HG03025 (cell line): ENCODE data around the gene LDAH.
"Not testable (repeated sequence)": the region's sequence is repeated elsewhere in the genome, so short reads cannot be mapped to it uniquely, and the experiment has no call there.

Experiments used
- ATAC-seq: cut with Tn5 transposase; IDR thresholded peaks from one replicate; pipeline ENCODE4 v1.9.1; 2021; ENCODE audit warnings: mild to moderate bottlenecking, moderate library complexity; ENCODE audit not compliant: unreplicated experiment, low FRiP score

Gene LDAH

GRCh38 chr2:20793944-20794343, 29.0 kb downstream of the LDAH start:
- not testable (repeated sequence) for ATAC-seq

- no peak for ATAC-seq
Observed at GRCh38 chr2:20781656-20782265, 41.1 kb downstream of the LDAH start.

- ATAC-seq = no peak
Observed at GRCh38 chr2:20771299-20771698, 51.6 kb downstream of the LDAH start.

- no peak for ATAC-seq
Observed at GRCh38 chr2:20766798-20767644, 55.9 kb downstream of the LDAH start.

GRCh38 chr2:20766213-20766612, 56.7 kb downstream of the LDAH start:
- ATAC-seq = no peak

GRCh38 chr2:20762945-20763683, 59.8 kb downstream of the LDAH start:
- no peak for ATAC-seq

GRCh38 chr2:20759487-20759886, 63.4 kb downstream of the LDAH start:
- no peak for ATAC-seq

GRCh38 chr2:20758997-20759396, 63.9 kb downstream of the LDAH start:
- no peak for ATAC-seq

- ATAC-seq = no peak
Observed at GRCh38 chr2:20757405-20758090, 65.4 kb downstream of the LDAH start.

- no peak for ATAC-seq
Observed at GRCh38 chr2:20755132-20755800, 67.6 kb downstream of the LDAH start.

GRCh38 chr2:20752293-20752692, 70.6 kb downstream of the LDAH start:
- no peak for ATAC-seq

- no peak for ATAC-seq
Observed at GRCh38 chr2:20747317-20747716, 75.6 kb downstream of the LDAH start.

GRCh38 chr2:20745924-20746555, 76.9 kb downstream of the LDAH start:
- no peak for ATAC-seq

- ATAC-seq = peak; percentile 92
Observed at GRCh38 chr2:20744366-20745335, 78.2 kb downstream of the LDAH start.

- no peak for ATAC-seq
Observed at GRCh38 chr2:20738772-20739171, 84.1 kb downstream of the LDAH start.

- ATAC-seq = peak; percentile 95
Observed at GRCh38 chr2:20737505-20737904, 85.4 kb downstream of the LDAH start.

- no peak for ATAC-seq
Observed at GRCh38 chr2:20728114-20728758, 94.7 kb downstream of the LDAH start.

GRCh38 chr2:20726913-20727312, 96.0 kb downstream of the LDAH start:
- ATAC-seq = no peak
